ENCODE measurements around the gene HPS3. TPM values are rescaled to one million over a fixed set of nuclear protein-coding genes. Genes with fewer than 3 reads are reported as not detected.

HPS3 gene
- total RNA-seq, 1 donor from 2014 or later, result 32.3 TPM

GRCh38 chr3:149101154-149101553 lies 28.3 kb upstream of the HPS3 start:
- H3K27ac Mint-ChIP-seq, result no peak overlapping the region
- no peaks in the 10 kb centered on the region for H3K4me1 ChIP-seq
- H3K36me3 Mint-ChIP-seq, result peaks cover 2% of the 10 kb centered on the region
- peaks cover 17% of the 10 kb centered on the region for H3K9me3 Mint-ChIP-seq
- no peaks in the 10 kb centered on the region for H3F3A ChIP-seq (ENCODE audit: low read depth)
- H3K27me3 ChIP-seq, result no peaks in the 10 kb centered on the region
- H3K27ac ChIP-seq, result no peak overlapping the region
- H3K27me3 Mint-ChIP-seq (ENCODE audit: insufficient read depth, low read depth), result no peaks in the 10 kb centered on the region
- no peak overlapping the region for H3K4me2 ChIP-seq
- no peaks in the 10 kb centered on the region for H3K9me3 ChIP-seq (ENCODE audit: low read depth)
- H3K79me2 ChIP-seq (ENCODE audit: low read depth), result no peaks in the 10 kb centered on the region
- no peak overlapping the region for H3K4me3 Mint-ChIP-seq
- no peak overlapping the region for H2AFZ ChIP-seq (replicated peaks)
- TF ChIP-seq EZH2 (IDR thresholded peaks at IDR 0.05), result no peak
- no peak for TF ChIP-seq EZH2phosphoT487 (IDR thresholded peaks at IDR 0.05)
- no peak for TF ChIP-seq CTCF (IDR thresholded peaks at IDR 0.05)
- H3K4me1 Mint-ChIP-seq, result no peaks in the 10 kb centered on the region
- no peaks in the 10 kb centered on the region for H3K36me3 ChIP-seq
- H3K4me3 ChIP-seq, result no peak overlapping the region
- H4K20me1 ChIP-seq (ENCODE audit: low read depth), result no peaks in the 10 kb centered on the region
- no peak overlapping the region for H3K9ac ChIP-seq
- DNase-seq (ENCODE audit: low spot score), result no peak

GRCh38 chr3:149101641-149102040 lies 27.8 kb upstream of the HPS3 start:
- H3K27ac ChIP-seq, result no peak overlapping the region
- H3K4me1 ChIP-seq, result no peaks in the 10 kb centered on the region
- no peaks in the 10 kb centered on the region for H3K79me2 ChIP-seq (ENCODE audit: low read depth)
- no peaks in the 10 kb centered on the region for H3K9me3 ChIP-seq (ENCODE audit: low read depth)
- H3F3A ChIP-seq (ENCODE audit: low read depth), result no peaks in the 10 kb centered on the region
- Mint-ChIP-seq H3K4me3 (no peak overlapping the region), H3K36me3 (peaks cover 2% of the 10 kb centered on the region), H3K27me3 (ENCODE audit: insufficient read depth, low read depth) (no peaks in the 10 kb centered on the region), H3K4me1 (no peaks in the 10 kb centered on the region), H3K27ac (no peak overlapping the region), H3K9me3 (peaks cover 22% of the 10 kb centered on the region)
- H2AFZ ChIP-seq (replicated peaks), result no peak overlapping the region
- no peaks in the 10 kb centered on the region for H3K36me3 ChIP-seq
- H4K20me1 ChIP-seq (ENCODE audit: low read depth), result no peaks in the 10 kb centered on the region
- H3K4me3 ChIP-seq, result no peak overlapping the region
- DNase-seq (ENCODE audit: low spot score), result no peak
- TF ChIP-seq EZH2 (IDR thresholded peaks at IDR 0.05), result no peak
- no peak for TF ChIP-seq CTCF (IDR thresholded peaks at IDR 0.05)
- no peak for TF ChIP-seq EZH2phosphoT487 (IDR thresholded peaks at IDR 0.05)
- no peak overlapping the region for H3K9ac ChIP-seq
- no peaks in the 10 kb centered on the region for H3K27me3 ChIP-seq
- no peak overlapping the region for H3K4me2 ChIP-seq

- Histone ChIP-seq H3K36me3 (no peaks in the 10 kb centered on the region), H3K9me3 (ENCODE audit: low read depth) (no peaks in the 10 kb centered on the region), H3K4me1 (no peaks in the 10 kb centered on the region), H3K27ac (no peak overlapping the region), H3K79me2 (ENCODE audit: low read depth) (no peaks in the 10 kb centered on the region), H4K20me1 (ENCODE audit: low read depth) (no peaks in the 10 kb centered on the region), H3K4me2 (no peak overlapping the region), H3K4me3 (no peak overlapping the region), H2AFZ (replicated peaks) (no peak overlapping the region), H3K27me3 (no peaks in the 10 kb centered on the region), H3K9ac (no peak overlapping the region), H3F3A (ENCODE audit: low read depth) (no peaks in the 10 kb centered on the region)
- H3K27ac Mint-ChIP-seq, result no peak overlapping the region
- TF ChIP-seq EZH2phosphoT487 (IDR thresholded peaks at IDR 0.05), result no peak
- TF ChIP-seq CTCF (IDR thresholded peaks at IDR 0.05), result no peak
- TF ChIP-seq EZH2 (IDR thresholded peaks at IDR 0.05), result no peak
- H3K9me3 Mint-ChIP-seq, result peaks cover 16% of the 10 kb centered on the region
- H3K27me3 Mint-ChIP-seq (ENCODE audit: insufficient read depth, low read depth), result no peaks in the 10 kb centered on the region
- no peak overlapping the region for H3K4me3 Mint-ChIP-seq
- no peak for DNase-seq (ENCODE audit: low spot score)
- H3K36me3 Mint-ChIP-seq, result peaks cover 2% of the 10 kb centered on the region
- no peaks in the 10 kb centered on the region for H3K4me1 Mint-ChIP-seq
Observed at GRCh38 chr3:149104484-149104883, 25.0 kb upstream of the HPS3 start.
